Left ventricle myocardium superior (tissue), 1 donor: ENCODE data around the gene ID2. TPM values are rescaled to one million over a fixed set of nuclear protein-coding genes. Genes with fewer than 3 reads are reported as not detected.
A peak's percentile ranks its signal among the peaks of the same experiment; 100 is the strongest.

Experiments
- ATAC-seq: fragments of 200-7000 bp; cut with Tn5 transposase; one replicate; pipeline ENCODE4 v1.9.1; 2020; ENCODE audit warnings: mild to moderate bottlenecking, moderate library complexity
- DNase-seq: peaks from one replicate; pipeline ENCODE4 v3.0.0-alpha.2; 2020
- intact Hi-C: fragments of 100-400 bp; cut with micrococcal nuclease; formaldehyde crosslinking; loops from one replicate; pipeline ENCODE4 v1.11.0; 2022
- total RNA-seq: library from RNA; stranded (reverse); fragmentation: NEBNext Ultra II Directional; extraction: Animal tissue kit (Norgen Biotek cat#: 25700); gene quantifications from one replicate; pipeline ENCODE4 v1.2.1, GENCODE V29; 2021
- donor health status: DM: no; HTN: yes; CAD: no; lungs with severe emphysema.

Gene ID2
- total RNA-seq, 1 donor from 2014 or later, result 30.0 TPM

GRCh38 chr2:8679567-8679826, 2.4 kb upstream of the ID2 start:
- intact Hi-C loops, result no loop called here
- ATAC-seq (no peak), DNase-seq (no peak)

GRCh38 chr2:8679827-8680731, 1.8 kb upstream of the ID2 start:
- intact Hi-C loops, result loop anchor here (10.0 kb wide), 1 partner anchor 675 kb away; no protein-coding TSS in a partner anchor
- ATAC-seq, result no peak
- DNase-seq, result peak; percentile 58

- ATAC-seq (no peak), DNase-seq (peak; percentile 66)
- intact Hi-C loops, result loop anchor here (10.0 kb wide), 1 partner anchor 676 kb away; no protein-coding TSS in a partner anchor
Measured at GRCh38 chr2:8680822-8681760, 765 bp upstream of the ID2 start.

- intact Hi-C loops, result loop anchor here (10.0 kb wide), 1 partner anchor 678 kb away; no protein-coding TSS in a partner anchor
- ATAC-seq (no peak), DNase-seq (peak; percentile 61)
Measured at GRCh38 chr2:8682719-8683667, 1.1 kb downstream of the ID2 start.

- intact Hi-C loops, result loop anchor here (10.0 kb wide), 1 partner anchor 680 kb away; no protein-coding TSS in a partner anchor
- DNase-seq (no peak), ATAC-seq (no peak)
Measured at GRCh38 chr2:8684540-8684877, 2.7 kb downstream of the ID2 start.

GRCh38 chr2:8684878-8685696, 3.2 kb downstream of the ID2 start:
- no peak for ATAC-seq
- DNase-seq, result peak; percentile 64
- intact Hi-C loops, result loop anchor here (10.0 kb wide), 1 partner anchor 680 kb away; no protein-coding TSS in a partner anchor

- intact Hi-C loops, result loop anchor here (2.0 to 10.0 kb wide), 2 partner anchors 681 to 1259 kb away; no protein-coding TSS in a partner anchor
- ATAC-seq (peak; percentile 47), DNase-seq (peak; percentile 87)
Measured at GRCh38 chr2:8685697-8686358, 4.0 kb downstream of the ID2 start.

GRCh38 chr2:8691859-8692437, 10.1 kb downstream of the ID2 start:
- ATAC-seq (no peak), DNase-seq (no peak)
- intact Hi-C loops, result no loop called here

GRCh38 chr2:8692783-8693156, 10.9 kb downstream of the ID2 start:
- no peak for DNase-seq
- intact Hi-C loops, result no loop called here
- no peak for ATAC-seq

GRCh38 chr2:8693157-8693821, 11.4 kb downstream of the ID2 start:
- peak; percentile 78 for ATAC-seq
- intact Hi-C loops, result no loop called here
- peak; percentile 65 for DNase-seq

GRCh38 chr2:8694737-8695136, 12.9 kb downstream of the ID2 start:
- intact Hi-C loops, result no loop called here
- no peak for DNase-seq
- ATAC-seq, result no peak

- DNase-seq (no peak), ATAC-seq (no peak)
- intact Hi-C loops, result no loop called here
Measured at GRCh38 chr2:8697190-8697589, 15.3 kb downstream of the ID2 start.

GRCh38 chr2:8699839-8700238, 18.0 kb downstream of the ID2 start:
- ATAC-seq (no peak), DNase-seq (no peak)
- intact Hi-C loops, result no loop called here

GRCh38 chr2:8701681-8702379, 20.0 kb downstream of the ID2 start:
- ATAC-seq (no peak), DNase-seq (no peak)
- intact Hi-C loops, result no loop called here

- intact Hi-C loops, result no loop called here
- no peak for ATAC-seq
- no peak for DNase-seq
Measured at GRCh38 chr2:8704906-8705305, 23.1 kb downstream of the ID2 start.

GRCh38 chr2:8709611-8710010, 27.8 kb downstream of the ID2 start:
- intact Hi-C loops, result no loop called here
- no peak for DNase-seq
- no peak for ATAC-seq
